CD4-positive, alpha-beta T cell treated with Interleukin-4 for 4 hours (primary cell): Measurements from ENCODE around the gene PLCD1.
A peak's percentile ranks its signal among the peaks of the same experiment; 100 is the strongest.
"Not testable (repeated sequence)": the region's sequence is repeated elsewhere in the genome, so short reads cannot be mapped to it uniquely, and the experiment has no call there.

Experiments
- DNase-seq: peaks from one replicate; pipeline ENCODE4 v3.0.0-alpha.2; 2020

Gene PLCD1

GRCh38 chr3:37984051-37984450 lies 45.4 kb downstream of the PLCD1 start:
- DNase-seq = no peak

GRCh38 chr3:37982331-37982730 lies 47.1 kb downstream of the PLCD1 start:
- no peak for DNase-seq

- no peak for DNase-seq
Observed at GRCh38 chr3:37981348-37981664, 48.1 kb downstream of the PLCD1 start.

DNA sequence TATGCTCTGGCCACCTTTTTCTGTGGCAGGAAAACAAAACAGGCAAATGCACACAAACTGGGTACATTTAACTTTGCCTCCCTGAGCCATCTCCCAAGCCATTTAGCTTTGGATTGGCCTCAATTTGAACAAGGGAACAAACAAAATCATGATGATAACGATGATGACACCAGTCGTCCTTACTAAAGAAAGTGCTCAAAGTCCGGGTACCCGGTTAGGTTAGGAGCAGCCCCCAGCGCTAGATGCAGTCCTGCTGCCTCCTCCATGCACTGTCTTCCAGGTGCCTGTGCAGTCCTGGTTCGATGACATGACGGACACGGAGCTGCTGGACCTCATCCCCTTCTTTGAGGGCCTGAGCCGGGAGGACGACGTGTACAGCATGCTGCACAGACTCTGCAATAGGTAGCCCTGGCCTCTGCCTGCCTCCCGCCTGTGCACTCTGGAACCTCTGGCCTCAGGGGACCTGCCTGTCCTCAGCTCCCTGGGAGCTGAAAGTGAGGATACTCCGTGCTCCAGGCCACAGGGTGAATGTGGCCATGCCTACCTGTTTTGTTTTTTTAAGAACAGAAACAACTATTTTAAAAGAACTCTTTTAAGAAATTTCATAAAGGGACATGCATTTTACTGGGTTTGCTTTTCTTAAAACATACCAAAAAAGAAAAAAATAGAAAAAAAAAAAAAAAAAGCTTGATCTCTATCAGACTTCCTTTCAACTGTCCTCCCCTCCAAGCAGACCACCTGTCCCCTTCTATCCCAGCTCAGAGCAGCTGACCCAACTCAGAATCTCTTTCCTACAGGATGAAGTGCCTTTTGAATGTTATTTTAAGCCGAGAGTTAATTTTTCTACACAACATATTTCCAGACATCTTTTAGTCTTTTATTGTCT lies 48.7 kb downstream of the PLCD1 start:
- DNase-seq = no peak

DNA sequence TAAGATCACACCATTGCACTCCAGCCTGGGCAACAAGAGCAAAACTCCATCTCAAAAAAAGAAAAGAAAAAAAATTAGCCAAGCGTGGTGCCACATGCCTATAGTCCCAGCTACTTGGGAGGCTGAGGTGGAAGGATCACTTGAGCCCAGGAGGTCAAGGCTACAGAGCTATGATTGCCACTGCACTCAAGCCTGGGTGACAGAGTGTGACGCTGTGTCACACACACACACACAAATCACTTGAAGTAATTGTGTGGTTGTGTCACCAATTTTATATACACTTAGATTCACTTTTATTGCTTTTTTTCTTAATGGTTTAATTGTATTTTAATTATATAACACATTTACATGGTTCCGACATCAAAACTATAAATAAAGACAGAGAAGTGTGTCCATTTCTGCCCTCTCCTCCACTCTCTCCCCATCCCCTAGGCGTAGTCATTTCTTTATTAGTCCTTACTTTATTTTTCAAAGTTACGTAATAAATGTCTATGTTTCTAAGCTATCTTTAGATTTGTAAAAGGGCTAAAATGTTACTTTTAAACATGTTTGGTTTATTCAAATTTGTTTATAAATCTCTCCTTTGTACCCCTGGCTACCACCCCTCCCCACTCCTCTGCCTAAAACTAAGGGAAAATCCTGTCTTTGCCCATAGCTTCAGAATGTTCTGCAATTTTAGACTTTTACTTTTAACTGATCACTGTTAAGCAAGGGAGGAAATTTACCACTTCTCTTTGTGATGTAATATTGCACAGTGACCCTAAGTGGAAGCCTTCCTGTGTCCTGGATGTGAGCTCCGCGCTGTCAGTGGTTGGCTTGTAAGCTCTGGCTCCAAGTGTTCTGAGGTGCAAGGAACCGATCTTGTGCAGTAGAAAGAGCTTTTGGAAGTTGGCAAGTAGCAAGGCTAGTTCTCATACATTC lies 49.6 kb downstream of the PLCD1 start:
- DNase-seq = no peak

GRCh38 chr3:37974121-37975083 lies 55.0 kb downstream of the PLCD1 start:
- peak; percentile 70 for DNase-seq

DNA sequence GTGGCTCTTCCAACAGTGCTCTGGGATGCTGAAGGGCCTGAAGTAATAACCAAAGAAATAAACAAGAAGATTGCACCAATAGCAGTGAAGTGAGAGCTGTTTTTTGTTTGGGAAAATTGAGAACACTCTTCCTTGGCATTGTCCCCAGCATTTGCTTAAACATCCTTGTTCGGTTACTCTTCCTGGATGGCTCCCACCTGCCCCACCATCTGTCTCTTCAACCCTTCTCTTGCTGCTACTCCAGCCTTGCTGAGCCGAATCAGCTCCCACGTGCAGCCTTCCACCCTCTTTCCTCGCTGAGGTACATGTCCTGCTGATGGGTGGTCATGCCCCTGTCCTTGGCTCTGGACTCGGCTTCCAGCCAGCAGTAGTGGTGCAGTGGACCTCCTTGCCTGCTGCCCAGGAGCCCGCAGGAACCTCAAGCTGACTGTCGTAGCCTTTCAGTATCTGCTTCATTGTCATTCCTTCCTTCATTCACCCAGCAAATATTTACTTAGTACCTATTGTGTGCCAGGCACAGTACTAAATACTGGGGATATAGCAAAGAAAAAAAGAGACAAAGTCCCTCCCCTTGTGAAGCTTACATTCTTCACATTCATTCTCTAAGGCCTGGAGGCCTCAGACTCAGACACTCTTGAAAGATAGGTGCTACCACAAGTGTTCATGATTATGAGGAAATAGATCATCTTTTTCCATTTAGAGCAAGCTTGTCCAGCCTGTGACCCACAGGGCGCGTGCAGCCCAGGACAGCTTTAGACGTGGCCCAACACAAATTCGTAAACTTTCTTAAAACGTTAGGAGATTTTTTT lies 56.0 kb downstream of the PLCD1 start:
- DNase-seq = no peak

GRCh38 chr3:37972056-37972455 lies 57.4 kb downstream of the PLCD1 start:
- not testable (repeated sequence) for DNase-seq

GRCh38 chr3:37971467-37971866 lies 58.0 kb downstream of the PLCD1 start:
- no peak for DNase-seq

- no peak for DNase-seq
Observed at GRCh38 chr3:37970802-37971201, 58.6 kb downstream of the PLCD1 start.

DNA sequence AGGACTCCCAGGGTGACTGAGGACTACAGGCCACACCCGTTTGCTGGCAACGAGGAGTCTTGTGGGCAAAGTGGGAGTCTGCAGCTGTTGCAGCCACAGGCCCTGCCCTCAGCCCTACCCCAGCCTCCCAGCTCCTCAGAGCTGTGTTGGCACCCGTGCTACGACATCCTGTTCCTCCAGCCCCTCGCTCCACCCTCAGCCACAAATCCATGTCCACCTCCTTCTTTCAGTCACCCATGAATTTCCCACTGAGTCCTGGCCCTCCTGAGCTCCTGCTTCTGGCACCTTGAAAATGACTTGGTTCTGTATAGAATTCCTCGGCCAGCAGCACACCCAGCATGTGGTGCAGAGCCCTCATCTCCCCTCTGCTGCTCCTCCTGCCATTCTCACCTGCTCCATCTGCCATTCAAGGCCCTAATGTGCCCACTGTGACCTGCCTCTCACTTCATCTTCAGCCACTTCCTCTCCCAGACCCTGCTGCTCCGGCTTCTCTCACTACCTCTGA lies 59.8 kb downstream of the PLCD1 start:
- no peak for DNase-seq

- DNase-seq = no peak
Observed at GRCh38 chr3:37968813-37969595, 60.4 kb downstream of the PLCD1 start.

DNA sequence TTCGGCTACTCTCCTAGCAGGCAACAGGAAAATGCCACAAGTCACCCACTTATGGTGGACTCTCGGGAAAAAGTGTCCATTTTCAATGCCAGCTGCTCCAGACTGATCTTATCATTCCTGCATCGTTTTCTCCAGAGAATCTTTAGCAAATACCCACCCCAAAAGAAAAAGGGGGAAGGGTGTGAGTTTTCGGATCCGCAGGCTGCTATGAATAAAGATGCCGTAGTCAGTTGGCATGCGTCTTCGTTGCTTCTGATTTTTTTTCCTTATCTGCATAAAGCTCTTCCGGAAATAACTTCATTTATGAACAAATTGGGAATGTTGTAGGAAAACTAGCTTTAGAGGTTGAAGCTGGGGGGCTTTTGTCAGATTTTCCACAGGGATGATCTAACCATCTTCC lies 61.2 kb downstream of the PLCD1 start:
- no peak for DNase-seq

DNA sequence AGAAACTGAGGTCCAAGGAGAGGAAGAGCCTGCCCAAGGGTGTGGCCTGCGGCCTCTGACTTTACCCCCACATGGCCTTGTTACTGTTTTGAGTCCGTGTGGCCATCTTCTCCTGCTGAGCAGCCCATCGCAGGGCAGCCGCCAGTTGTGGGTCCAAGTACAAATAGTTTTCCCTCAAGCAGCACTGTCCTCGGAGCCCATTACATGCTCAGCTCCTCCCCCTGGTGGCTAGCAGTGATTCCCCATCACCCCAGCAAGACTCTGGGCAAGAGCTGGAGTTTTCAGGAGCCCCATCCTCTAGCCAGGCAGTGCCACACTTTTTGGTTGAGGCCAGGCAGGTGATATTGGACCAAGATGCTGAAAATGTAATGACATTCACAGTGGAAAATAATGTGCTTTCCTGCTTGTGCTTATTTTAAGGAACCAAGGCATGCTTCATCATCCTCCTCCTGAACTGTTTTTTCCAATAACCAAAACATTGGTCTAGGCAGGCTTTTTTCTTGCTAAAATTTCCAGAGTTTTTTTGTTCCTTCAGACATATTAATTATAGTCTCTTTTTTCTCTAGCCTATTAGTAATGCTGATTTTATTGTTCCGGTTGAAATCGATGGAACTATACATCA lies 62.1 kb downstream of the PLCD1 start:
- peak; percentile 37 for DNase-seq

GRCh38 chr3:37964716-37965115 lies 64.7 kb downstream of the PLCD1 start:
- DNase-seq = no peak

DNA sequence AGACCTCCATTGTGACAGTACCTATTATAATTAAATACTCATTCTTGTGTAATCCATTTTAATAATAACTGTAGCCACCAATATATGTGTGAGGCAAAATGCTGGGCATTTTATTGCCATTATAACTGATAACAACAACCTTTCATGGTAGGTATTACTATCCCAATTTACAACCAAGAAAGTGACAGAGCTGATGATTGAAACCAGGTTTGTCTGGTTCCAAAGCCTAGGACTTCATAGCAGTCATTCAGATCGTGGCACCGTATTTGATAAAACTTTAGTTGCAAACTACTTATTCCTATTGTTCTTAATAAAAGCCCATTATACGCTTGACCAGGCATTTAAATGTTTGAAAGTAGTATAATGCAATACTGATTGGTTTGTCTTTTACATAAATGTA lies 65.3 kb downstream of the PLCD1 start:
- no peak for DNase-seq

DNA sequence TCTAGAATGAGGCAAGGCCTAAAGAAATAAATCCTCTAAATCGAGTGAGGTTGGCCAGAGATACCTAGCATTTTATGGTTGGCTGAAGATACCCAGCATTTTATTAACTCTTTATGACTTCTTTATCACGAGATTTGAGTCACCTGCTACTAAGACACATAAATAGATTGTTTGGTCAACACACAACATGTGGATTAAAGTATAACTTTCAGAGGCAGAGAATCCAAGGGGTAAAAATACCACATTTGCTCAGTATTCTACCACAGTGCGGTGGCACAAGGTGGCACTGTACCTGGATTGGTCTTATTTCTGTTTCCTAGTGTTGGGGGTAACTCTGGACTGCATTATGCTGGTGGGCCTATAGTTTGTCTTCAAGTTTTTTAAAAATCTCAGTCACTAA lies 65.8 kb downstream of the PLCD1 start:
- DNase-seq = no peak

- no peak for DNase-seq
Observed at GRCh38 chr3:37963016-37963415, 66.4 kb downstream of the PLCD1 start.

DNA sequence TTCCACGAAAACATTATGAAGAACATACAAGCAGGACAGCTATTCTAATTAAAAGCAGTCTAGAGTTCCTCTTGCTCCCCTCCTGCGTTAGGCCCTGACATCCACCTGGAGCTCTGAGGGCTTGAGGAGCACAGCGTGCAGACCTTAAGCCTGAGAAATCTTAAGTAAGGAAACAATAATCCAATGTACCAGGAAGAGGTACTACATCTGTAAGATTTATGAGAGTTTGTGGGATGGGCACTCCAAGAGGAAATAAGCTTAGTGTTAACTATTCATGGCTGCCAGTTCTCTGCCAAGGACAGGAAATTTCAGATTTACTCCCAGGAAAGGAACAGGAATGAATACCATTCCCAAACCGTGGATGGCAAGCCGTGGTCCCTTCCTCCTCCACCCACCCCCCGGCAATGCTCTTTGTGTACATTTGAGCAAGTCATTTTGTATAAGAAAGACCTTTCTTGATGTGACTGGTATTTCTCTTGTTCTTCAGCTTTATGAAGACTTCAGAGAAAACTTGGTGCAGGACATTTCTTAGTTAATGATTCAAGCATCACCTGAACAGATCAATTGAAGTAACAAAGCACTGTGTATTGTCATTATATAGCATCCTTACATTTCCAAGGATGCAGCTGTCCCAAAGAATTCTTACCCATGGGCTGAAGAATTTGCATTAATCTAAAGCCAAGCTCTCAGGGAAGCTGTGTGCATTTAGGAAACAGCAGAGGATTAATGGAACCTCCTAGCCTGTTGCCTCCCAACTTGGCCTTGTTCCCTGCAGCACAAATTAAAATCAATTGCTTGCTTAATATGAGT lies 67.6 kb downstream of the PLCD1 start:
- DNase-seq = no peak

DNA sequence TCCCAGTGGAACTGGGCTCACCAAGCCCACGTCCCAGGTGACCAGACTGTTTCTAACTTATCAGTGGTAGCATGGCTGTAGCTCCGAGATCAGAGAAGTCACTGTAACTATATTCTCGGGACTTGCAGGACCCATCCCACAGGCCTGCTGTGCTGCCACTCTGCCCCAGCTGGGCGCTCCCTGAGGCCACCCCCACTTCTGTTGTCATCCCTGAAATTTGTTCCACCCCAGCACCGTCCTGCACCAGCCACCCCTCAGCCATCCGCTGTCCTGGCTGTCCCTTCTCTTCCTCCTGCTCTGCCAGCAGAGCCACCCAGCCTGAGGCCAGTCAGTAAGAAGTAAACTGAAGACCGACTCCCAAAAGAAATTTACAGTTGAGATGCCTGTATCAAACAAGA lies 71.9 kb downstream of the PLCD1 start:
- no peak for DNase-seq
